OCI-LY1 (cell line): ENCODE data around the gene PRSS56.

ENCODE experiments used
- H2AFZ ChIP-seq: fragments of 200-600 bp; sonication (generic), shearing (Covaris generic); 2 replicates; pipeline ENCODE4 v1.6.0; 2014; ENCODE audit warnings: antibody characterized with exemption, mild to moderate bottlenecking, low read length
- H3F3A ChIP-seq: fragments of 200-600 bp; sonication (generic), shearing (Covaris generic); 2 replicates; pipeline ENCODE4 v1.6.0; 2014; ENCODE audit warnings: mild to moderate bottlenecking, antibody characterized with exemption, low read length, moderate library complexity; ENCODE audit not compliant: insufficient read depth
- H3K27ac ChIP-seq: fragments of 200-600 bp; sonication (generic); 2 replicates; pipeline ENCODE4 v1.5.1; 2014; ENCODE audit warnings: low read length, mixed run types, mild to moderate bottlenecking, low read depth; ENCODE audit not compliant: poor library complexity, severe bottlenecking
- H3K27me3 ChIP-seq: fragments of 200-600 bp; sonication (generic); 2 replicates; pipeline ENCODE4 v1.6.0; 2014; ENCODE audit warnings: antibody characterized with exemption, mild to moderate bottlenecking, low read length, moderate library complexity; ENCODE audit not compliant: insufficient read depth
- H3K36me3 ChIP-seq: fragments of 200-600 bp; sonication (generic); 2 replicates; pipeline ENCODE4 v1.6.1; 2014; ENCODE audit warnings: mild to moderate bottlenecking, antibody characterized with exemption, low read length, moderate library complexity, mixed read lengths; ENCODE audit not compliant: insufficient read depth
- H3K4me1 ChIP-seq: fragments of 200-600 bp; sonication (generic); 2 replicates; pipeline ENCODE4 v1.5.1; 2014; ENCODE audit warnings: mild to moderate bottlenecking, low read length, moderate library complexity; ENCODE audit not compliant: insufficient read depth, severe bottlenecking
- H3K4me2 ChIP-seq: fragments of 200-600 bp; sonication (generic), shearing (Covaris generic); 2 replicates; pipeline ENCODE4 v1.6.1; 2014; ENCODE audit warnings: low read length
- H3K4me3 ChIP-seq: fragments of 200-600 bp; sonication (generic); 2 replicates; pipeline ENCODE4 v1.5.1; 2014; ENCODE audit warnings: low read length, low read depth, mild to moderate bottlenecking, mixed read lengths; ENCODE audit not compliant: poor library complexity, severe bottlenecking
- H3K79me2 ChIP-seq: fragments of 200-600 bp; shearing (Covaris generic); 2 replicates; pipeline ENCODE4 v1.6.1; 2016; ENCODE audit warnings: mixed run types, low read length, mixed read lengths; ENCODE audit not compliant: insufficient read depth
- H3K9ac ChIP-seq: fragments of 200-600 bp; sonication (generic), shearing (Covaris generic); 2 replicates; pipeline ENCODE4 v1.6.1; 2014; ENCODE audit warnings: mild to moderate bottlenecking, low read length, mixed read lengths
- H3K9me2 ChIP-seq: fragments of 200-600 bp; sonication (generic), shearing (Covaris generic); 2 replicates; pipeline ENCODE4 v1.6.1; 2014; ENCODE audit warnings: low read depth, mild to moderate bottlenecking, low read length, mixed read lengths
- H3K9me3 ChIP-seq: fragments of 200-600 bp; shearing (Covaris generic); 2 replicates; pipeline ENCODE4 v1.6.1; 2014; ENCODE audit warnings: low read length, mixed read lengths
- H4K20me1 ChIP-seq: fragments of 200-600 bp; sonication (generic), shearing (Covaris generic); 2 replicates; pipeline ENCODE4 v1.6.0; 2016; ENCODE audit warnings: mild to moderate bottlenecking, low read length; ENCODE audit not compliant: insufficient read depth
- CTCF ChIP-seq: fragments of 200-600 bp; sonication (generic), shearing (Covaris generic); IDR thresholded peaks from 2 replicates; pipeline ENCODE4 v1.5.1; 2017; ENCODE audit warnings: mild to moderate bottlenecking, antibody characterized with exemption, low read length, moderate library complexity, mixed read lengths
- EZH2 ChIP-seq: fragments of 200-600 bp; sonication (generic), shearing (Covaris generic); IDR thresholded peaks from 2 replicates; pipeline ENCODE4 v1.8.0; 2017; ENCODE audit warnings: borderline replicate concordance, mixed run types, mild to moderate bottlenecking, antibody characterized with exemption, low read length, moderate library complexity, mixed read lengths

PRSS56 gene

GRCh38 chr2:232486558-232487384, 33.4 kb upstream of the PRSS56 start:
- Histone ChIP-seq H3F3A (no peaks in the 10 kb centered on the region), H3K9me2 (no peaks in the 10 kb centered on the region), H3K4me2 (no peak overlapping the region), H4K20me1 (no peaks in the 10 kb centered on the region), H3K27me3 (no peaks in the 10 kb centered on the region; the same call in 1 of the 2 replicates), H3K4me1 (no peaks in the 10 kb centered on the region), H3K36me3 (no peaks in the 10 kb centered on the region), H3K4me3 (no peak overlapping the region), H3K79me2 (no peaks in the 10 kb centered on the region), H3K9me3 (no peaks in the 10 kb centered on the region), H2AFZ (no peak overlapping the region), H3K27ac (no peak overlapping the region), H3K9ac (no peak overlapping the region)
- TF ChIP-seq EZH2: no peak
- TF ChIP-seq CTCF: no peak

- H3K4me3 ChIP-seq: no peak within 1 kb of the TSS
- no peaks in the 10 kb centered on the region for H3K9me2 ChIP-seq
- TF ChIP-seq EZH2 (no peak), CTCF (no peak)
- H3K36me3 ChIP-seq: no peaks in the 10 kb centered on the region
- H3K79me2 ChIP-seq: no peaks in the 10 kb centered on the region
- no peak within 1 kb of the TSS for H2AFZ ChIP-seq
- no peaks in the 10 kb centered on the region for H3K9me3 ChIP-seq
- no peaks in the 10 kb centered on the region; the same call in 1 of the 2 replicates for H3K27me3 ChIP-seq
- no peaks in the 10 kb centered on the region for H4K20me1 ChIP-seq
- H3K27ac ChIP-seq: no peak within 1 kb of the TSS
- no peaks in the 10 kb centered on the region for H3K4me1 ChIP-seq
- H3K9ac ChIP-seq: no peak within 1 kb of the TSS
- no peak within 1 kb of the TSS for H3K4me2 ChIP-seq
- no peaks in the 10 kb centered on the region for H3F3A ChIP-seq
These were observed 32.6 kb upstream of the PRSS56 start, which contains the start of gene ECEL1 for GRCh38 chr2:232487385-232488096. Gene ECEL1, minus strand, starts transcription at chr2:232487834. Its CDS starts 1,181 bp downstream, at chr2:232486653.

- Histone ChIP-seq H3K36me3 (no peaks in the 10 kb centered on the region), H3K4me1 (no peaks in the 10 kb centered on the region), H3K9me2 (no peaks in the 10 kb centered on the region), H3K4me3 (no peak overlapping the region), H3K79me2 (no peaks in the 10 kb centered on the region), H3K27ac (no peak overlapping the region), H3K9ac (no peak overlapping the region), H3F3A (no peaks in the 10 kb centered on the region), H3K27me3 (no peaks in the 10 kb centered on the region; the same call in 1 of the 2 replicates), H4K20me1 (no peaks in the 10 kb centered on the region), H3K9me3 (no peaks in the 10 kb centered on the region), H2AFZ (no peak overlapping the region), H3K4me2 (no peak overlapping the region)
- TF ChIP-seq EZH2 (no peak), CTCF (no peak)
These were observed 32.0 kb upstream of the PRSS56 start for GRCh38 chr2:232488097-232488711.
